Fibroblast of upper back skin (primary cell): ENCODE results near the gene TRIM63.

Experiments
- DNase-seq: peaks from one replicate; pipeline ENCODE4 v3.0.0-alpha.2; 2013

TRIM63 gene

GRCh38 chr1:26053718-26054560 lies 13.5 kb downstream of the TRIM63 start:
- no peak for DNase-seq

DNA sequence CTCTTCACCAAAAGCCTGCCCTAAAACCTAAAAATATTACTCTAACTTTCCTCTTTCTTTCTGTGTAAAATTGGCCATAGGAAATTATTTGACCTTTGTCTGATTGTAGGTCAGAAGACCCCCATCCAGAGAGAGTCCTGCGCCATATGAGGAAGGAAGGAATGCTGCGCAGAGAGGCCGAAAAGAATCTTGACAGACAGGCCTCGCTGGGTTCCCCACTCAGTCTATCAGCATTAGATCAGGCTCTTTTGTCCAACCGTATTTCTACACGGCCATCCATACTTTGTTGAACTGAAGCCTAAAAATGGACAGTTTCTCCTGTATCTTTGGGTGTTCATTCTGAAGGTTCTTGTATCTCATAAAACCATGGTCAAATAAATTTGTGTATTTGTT lies 17.2 kb downstream of the TRIM63 start:
- DNase-seq = no peak

DNA sequence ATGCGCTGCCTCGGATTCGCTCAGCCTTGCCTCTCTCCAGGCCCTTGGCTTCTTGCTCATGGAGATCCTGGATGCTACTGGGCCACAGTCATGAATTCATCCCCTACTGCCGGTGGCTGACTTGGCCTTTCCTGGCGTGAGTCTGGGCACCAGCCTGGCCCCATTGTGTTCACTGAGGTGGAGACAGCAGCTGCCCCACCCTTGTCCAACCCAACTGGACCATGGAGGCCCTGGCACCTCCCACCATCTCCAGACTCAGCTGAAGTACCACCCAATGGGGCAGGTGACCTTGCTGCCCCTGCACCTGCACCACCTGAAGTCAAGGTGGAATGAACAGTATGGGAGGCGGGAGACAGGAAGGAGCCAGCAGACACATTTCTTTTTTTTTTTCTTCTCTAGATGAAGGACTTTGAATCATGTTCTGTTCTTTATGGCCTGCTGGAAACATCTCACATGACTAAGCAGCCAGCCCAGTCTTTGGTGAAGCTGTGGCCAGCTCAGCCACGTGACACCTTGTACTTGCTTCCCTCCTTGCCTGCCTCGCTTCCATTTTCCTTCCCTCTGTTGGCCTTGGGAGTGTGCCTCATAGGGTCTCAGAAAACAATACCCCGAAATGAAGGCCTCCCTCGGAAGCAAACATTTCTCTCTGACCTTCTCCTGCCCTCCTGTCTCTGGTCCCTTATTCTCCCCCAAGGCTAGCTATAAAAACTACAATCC lies 17.7 kb downstream of the TRIM63 start:
- no peak for DNase-seq

- DNase-seq = no peak
Observed at GRCh38 chr1:26047278-26047874, 20.1 kb downstream of the TRIM63 start.

- no peak for DNase-seq
Observed at GRCh38 chr1:26046246-26047095, 21.0 kb downstream of the TRIM63 start.

DNA sequence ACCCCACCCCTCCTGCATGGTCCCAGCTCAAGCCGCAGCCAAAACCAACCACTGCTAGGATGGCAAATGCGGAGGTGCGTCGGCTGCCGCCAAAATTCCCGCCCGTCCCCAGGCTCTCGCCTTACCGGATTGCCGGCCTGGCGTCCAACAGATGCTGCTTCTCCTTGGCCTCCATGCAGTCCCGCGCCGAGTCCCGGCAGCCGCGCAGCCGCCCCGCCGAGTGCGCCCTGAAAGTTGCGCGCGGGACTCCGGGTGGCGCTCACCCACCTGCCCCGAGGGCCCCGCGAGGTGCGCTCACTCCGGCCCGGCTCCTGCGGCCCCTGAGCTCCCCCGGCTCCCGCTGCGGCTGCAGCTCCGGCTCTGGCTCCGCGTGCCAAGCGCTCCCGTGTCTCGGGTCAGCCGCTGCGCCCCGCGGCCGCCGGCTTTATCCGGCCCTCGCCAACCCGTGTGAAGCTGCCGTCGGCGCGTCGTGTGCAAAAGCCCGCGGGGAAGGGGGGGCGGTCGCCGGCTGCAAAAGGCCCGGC lies 21.6 kb downstream of the TRIM63 start, which contains the start of gene SLC30A2:
TSS of gene SLC30A2 (minus strand) at position 397 of the 524 bp plus-strand sequence. CDS start at position 175, 222 bp downstream.
- no peak for DNase-seq

DNA sequence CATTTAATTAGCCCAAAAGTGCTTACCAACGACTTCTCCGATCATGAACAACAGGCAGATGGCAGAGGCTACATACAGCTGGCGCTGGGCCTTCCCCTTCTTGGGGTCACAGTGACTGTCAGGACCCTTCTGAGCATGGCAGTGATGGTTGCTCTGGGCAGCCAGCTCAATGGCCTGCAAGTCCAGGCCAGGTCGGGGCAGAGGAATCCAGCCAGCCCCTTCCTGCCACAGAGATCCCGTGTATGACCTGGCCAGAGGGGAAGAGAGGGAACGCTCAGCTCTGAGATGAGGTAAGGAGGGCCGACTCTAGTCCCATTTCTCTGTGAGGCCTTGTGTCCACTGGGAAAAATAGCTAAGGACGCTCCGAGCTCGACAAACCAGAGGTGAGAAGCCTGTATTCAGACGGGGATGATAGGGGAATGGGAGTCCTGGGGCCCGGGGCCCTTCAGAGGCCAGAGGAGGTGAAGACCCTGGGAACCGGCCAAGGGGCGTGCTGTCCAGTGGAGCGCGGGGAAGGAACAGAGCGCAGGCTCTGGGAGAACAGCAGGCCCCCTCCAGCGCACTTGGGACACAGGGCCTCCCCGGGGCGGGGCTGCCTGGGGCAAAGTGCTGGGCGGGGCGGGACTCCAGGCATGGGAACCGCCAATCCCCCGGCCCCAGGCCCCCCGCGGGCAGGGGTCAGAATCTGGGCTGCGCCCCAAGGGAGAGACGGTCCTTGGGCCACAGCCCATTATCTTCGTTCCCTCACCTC lies 22.3 kb downstream of the TRIM63 start:
- no peak for DNase-seq

- DNase-seq = no peak
Observed at GRCh38 chr1:26044414-26044813, 23.0 kb downstream of the TRIM63 start.

DNA sequence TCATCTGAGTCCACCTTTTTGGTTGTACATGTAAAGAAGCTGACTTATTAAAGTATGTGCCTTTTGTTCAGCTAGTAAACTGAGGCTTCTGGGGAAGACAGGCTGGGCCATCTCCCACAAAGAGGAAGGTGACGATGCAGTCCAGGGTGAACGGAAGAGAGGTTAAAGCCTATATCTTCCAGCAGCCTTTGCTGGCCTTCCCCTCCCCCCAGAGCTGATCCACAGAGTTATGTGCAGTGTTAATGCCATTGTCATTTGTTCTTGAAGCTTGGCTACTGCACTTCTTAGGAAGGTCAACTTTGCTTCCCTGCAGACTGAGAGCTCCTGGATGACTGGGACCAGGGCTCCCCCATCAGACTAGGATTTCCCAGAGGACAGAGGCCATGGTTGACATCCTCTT lies 23.7 kb downstream of the TRIM63 start:
- DNase-seq = no peak

GRCh38 chr1:26041978-26042377 lies 25.5 kb downstream of the TRIM63 start:
- DNase-seq = no peak

DNA sequence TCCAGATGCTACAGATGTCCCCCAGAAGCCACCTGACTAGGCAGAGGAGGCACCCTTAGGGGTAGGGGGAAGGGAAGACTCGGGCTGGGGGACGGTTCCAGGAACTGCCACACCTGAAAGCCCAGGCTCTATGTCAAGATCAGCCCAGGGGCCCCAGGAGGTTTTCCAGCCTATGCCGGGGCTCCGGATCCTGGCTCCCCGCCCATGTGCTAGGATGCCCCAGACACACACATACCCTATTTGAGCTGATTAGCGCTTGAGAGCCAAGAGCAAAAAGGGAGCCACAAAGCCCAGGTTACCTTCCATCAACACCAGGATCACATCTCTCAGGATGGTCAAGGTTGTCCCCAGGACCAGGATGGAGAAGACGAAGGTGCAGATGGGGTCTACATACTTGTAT lies 26.0 kb downstream of the TRIM63 start:
- no peak for DNase-seq

- no peak for DNase-seq
Observed at GRCh38 chr1:26038904-26039303, 28.5 kb downstream of the TRIM63 start.

GRCh38 chr1:26038477-26038876 lies 29.0 kb downstream of the TRIM63 start:
- no peak for DNase-seq

DNA sequence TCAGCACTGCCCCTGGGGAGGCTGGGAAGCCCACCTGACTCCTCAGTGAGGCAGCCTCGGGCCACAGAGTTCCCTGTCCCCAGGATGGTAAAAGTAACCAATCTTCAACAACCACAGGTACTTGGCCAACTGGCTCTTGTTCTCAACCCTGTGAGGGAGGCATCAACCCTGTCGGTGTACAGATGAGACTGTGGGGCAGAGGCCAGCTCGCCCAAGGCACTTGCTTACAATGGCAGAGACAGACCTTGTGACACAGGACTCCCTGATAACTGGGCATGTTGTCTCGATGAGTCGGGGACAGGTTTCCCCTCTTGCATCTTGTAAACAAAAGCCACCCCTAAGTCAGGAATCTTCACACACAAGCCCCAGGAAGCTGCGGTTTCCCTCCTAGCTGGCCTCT lies 29.5 kb downstream of the TRIM63 start:
- no peak for DNase-seq

DNA sequence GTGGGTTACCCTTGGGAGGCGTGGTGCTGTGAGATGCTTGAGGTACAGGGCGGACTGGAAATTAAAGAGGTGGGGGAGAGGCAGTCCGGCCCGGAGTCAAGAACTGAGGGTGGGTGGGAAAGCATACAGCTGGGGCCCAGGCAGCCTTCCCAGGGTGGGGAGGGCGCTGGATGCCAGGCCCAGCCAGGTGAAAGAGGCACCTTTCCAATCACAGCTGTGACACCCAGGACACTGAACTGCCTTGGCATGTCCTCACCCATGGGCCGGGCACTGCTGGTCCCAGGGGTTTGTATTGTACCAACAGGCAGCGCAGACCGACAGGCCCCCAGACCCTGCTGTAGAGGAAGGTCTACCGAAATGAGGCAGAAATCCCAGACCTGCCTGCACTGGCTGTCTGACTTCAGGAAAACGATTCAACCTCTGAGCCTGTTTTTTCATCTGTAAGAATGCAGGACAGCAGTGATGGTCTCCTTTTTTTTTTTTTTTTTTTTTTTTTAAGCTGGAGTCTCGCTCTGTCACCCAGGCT lies 30.6 kb downstream of the TRIM63 start:
- DNase-seq = no peak

DNA sequence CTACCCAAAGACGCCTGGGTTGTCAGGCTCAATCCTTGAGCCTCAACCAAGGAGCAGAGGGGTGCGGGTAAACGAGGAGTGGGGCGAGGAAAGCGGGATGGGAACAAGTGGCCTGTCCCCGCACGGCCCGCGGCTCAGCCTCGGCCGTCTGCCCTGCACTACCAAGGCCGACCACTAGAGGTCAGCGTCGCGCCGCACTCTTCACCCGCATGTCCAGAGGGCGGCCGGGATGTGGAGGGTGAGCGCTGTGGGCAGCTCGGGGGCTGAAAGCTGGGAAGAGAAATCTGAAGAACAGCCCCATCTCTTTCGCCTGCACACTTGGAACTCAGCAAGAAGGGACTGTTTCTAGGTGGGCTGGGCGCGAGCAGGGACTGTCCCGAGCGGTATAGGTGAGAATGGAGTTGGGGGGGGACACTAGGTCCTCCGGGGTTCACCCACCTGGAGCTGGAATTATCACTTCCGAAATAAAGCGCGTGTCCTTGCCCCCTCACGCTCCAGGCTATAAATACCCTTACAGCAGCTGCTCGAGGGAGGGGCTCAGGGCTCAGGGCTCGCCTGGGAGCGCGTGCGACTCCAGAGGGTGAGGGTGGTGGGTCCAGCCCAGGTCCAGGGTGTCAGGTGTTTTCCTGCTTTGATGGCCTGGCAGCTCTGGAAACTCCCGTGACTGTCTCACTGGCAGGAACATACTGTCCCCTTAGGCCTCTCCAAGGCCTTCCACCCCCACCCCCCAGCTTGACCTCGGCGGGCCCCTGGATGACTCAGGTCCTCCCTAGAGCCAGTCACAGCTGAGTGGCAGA lies 31.3 kb downstream of the TRIM63 start:
- DNase-seq = peak; percentile 63

GRCh38 chr1:26035203-26035958 lies 32.0 kb downstream of the TRIM63 start:
- peak; percentile 92 for DNase-seq

GRCh38 chr1:26034504-26035202 lies 32.8 kb downstream of the TRIM63 start:
- no peak for DNase-seq

DNA sequence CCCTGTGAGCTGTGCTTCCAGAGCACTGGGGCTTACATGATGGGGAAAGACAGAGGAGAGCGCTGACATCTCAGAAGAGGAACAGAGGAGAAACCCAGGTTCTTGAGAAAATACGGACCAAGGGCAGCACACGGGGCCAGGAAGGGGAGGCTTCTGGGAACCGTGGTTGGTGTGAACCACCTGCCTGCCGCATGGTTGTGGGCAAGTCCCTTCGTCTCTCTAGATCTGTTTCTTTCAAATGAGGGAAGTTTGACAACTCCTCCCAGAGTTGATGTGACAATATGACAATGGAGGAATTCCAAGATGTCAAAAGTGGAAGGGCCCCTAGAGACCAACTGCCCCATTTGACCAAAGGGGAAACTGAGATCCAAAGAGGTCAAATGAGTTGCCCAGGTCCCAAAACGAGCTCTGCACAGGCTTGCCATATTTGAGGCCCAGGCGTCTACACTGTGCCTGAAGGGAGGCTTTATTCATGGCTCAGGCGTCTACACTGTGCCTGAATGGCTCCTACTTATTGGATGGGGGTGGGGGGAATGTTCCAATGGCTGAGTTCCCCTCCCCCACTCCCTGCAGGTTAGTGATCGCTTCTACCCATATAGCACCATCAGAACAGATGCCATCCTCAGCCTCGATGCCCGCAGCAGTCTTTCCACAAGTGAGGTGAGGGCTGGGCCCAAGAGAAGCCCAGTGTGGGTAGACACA lies 34.6 kb downstream of the TRIM63 start:
- DNase-seq = no peak
